Measurements from ENCODE around the gene TGFBI.
A peak's percentile ranks its signal among the peaks of the same experiment; 100 is the strongest.
"Not testable (repeated sequence)": the region's sequence is repeated elsewhere in the genome, so short reads cannot be mapped to it uniquely, and the experiment has no call there.

TGFBI gene

DNA sequence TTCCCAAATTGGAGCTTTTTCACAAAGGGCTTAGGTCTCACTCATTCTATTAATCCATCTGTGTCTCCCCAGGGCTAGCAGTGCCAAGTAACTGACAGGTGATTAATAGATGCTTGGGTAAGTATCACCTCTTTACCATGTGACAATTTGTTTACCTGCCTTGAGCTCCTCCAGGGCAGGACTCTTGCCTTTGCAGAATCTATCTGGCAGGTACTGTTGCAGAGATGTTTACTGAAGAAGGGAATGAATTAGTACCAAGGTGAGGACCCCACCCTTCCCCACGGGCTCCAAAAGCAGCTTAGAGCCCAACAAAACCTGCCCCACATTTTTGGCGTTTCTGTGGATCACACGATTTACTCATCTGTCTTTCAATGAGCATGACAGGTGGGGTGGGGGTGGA, 698 bp upstream of the TGFBI start:
- DNase-seq = no peak

DNA sequence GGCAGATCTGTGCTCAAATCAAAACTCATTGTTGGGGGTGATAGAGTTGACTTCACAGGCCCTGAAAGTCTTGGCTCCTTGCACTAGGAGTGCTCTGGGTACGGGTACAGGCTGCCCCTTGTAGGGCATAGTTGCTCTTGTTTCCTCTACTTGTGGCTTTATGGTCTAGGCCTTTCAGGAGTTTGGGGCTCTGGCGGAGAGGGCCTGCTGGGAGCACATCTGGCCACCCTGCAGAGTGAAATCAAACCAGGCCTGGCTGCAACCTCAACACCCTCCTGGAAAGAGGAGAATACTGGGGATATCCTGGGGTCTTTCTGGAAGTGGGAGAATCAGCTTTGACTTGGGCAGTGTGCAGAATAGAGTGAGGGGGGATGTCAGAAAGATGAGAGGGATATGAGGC, 1.5 kb downstream of the TGFBI start:
- DNase-seq = no peak

DNA sequence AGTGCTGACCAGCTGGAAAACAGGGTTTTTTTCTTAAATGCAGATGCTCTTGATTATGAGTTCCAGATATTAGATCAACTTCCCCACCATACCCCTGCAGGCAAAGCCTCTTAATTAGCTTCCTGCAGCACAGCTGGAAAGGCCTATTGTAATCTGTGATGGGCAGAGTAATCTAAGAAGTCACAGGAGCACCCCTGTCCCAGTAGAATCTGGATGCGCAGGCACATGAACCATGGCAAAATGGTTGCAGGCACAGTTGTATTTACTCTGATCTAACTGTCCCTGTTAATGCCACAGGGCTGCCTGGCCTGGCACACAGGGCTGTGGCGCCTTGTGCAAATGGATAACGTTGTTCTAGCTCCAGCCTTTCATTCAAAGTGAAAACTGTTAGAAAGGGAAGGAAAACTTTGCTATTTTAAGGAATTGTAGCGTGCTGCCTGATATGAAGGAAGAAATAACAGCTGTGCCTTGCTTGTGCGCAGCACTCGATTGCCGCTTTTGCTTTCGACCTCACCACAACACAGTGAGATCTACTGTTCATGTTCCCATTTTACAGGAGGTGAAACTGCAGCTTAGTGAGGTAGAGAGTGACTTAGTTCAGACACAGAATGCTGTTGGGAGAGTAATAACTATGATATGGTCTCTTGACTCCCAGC, 2.3 kb downstream of the TGFBI start:
- DNase-seq = peak; percentile 30

DNA sequence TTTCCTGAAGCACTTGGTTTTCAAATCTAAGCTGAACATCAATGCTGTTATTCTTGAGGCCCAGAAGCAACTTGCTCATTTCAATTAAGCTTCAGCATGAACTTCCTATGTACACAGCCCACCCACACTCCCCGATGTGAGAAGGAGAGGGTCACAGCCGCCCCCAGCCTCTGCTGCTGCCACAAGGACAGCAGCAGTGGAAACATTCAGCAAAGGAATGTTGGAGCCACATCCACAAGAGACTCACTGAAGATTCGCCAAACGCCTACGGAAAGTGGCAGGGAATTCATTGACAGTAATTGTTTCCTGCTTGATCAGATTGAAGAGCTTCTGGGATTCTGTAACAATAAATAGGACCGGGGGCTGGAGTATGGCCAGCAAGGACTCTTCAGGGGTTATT, 2.9 kb downstream of the TGFBI start:
- no peak for DNase-seq

- DNase-seq = no peak
Observed at GRCh38 chr5:136032564-136032963, 3.8 kb downstream of the TGFBI start.

GRCh38 chr5:136033234-136033633, 4.4 kb downstream of the TGFBI start:
- DNase-seq = no peak

DNA sequence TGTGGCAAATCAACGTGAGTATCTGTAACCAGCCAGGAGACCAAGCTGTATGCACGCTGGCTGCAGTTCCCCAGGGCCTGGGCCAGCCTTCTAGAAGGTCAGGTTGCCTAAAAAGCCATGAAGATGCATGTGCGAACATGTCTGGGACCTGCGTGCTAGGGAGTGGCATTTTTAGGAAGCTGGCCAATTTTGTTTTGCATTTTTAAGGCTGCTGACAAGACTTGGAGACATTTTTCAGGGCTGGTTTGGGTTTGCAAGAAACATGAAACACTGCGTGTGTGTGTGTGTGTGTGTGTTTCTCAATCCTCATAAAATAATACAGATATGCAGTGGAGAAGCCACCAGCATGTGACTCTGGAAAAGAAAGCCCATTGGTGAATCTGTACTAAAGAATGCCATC, 5.1 kb downstream of the TGFBI start:
- DNase-seq = no peak

- no peak for DNase-seq
Observed at GRCh38 chr5:136034492-136034891, 5.7 kb downstream of the TGFBI start.

GRCh38 chr5:136034984-136035383, 6.2 kb downstream of the TGFBI start:
- DNase-seq = no peak

GRCh38 chr5:136035837-136036236, 7.0 kb downstream of the TGFBI start:
- no peak for DNase-seq

DNA sequence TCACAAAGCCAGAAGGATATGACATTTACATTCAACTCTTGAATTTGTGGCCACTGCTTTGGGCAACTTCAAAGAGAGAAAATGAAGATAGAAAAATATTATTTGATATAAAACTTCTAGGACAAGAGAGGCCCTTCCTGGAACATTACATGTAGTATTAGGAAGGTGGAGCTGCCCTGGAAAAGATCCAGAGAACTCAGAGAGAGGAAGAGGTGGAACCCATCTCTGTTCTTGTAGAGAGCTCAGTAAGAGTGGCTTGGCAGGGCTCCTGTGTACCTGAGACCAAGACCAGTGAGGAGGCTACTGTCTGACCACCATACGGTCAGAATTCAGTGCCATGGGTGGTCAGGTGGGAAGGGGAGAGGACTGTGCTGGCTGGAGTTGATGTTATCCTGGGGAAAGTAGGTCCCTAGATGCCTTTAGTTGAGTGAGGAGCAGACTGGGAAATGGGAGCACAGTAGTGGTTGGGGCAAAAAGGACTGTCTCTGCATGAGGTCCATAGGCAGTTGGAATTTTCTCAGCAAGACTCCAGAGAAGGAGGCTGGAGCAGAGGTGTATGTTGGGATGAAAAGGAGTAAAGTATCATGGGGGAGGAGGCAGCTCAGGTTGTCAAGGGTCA, 7.6 kb downstream of the TGFBI start:
- DNase-seq = no peak

DNA sequence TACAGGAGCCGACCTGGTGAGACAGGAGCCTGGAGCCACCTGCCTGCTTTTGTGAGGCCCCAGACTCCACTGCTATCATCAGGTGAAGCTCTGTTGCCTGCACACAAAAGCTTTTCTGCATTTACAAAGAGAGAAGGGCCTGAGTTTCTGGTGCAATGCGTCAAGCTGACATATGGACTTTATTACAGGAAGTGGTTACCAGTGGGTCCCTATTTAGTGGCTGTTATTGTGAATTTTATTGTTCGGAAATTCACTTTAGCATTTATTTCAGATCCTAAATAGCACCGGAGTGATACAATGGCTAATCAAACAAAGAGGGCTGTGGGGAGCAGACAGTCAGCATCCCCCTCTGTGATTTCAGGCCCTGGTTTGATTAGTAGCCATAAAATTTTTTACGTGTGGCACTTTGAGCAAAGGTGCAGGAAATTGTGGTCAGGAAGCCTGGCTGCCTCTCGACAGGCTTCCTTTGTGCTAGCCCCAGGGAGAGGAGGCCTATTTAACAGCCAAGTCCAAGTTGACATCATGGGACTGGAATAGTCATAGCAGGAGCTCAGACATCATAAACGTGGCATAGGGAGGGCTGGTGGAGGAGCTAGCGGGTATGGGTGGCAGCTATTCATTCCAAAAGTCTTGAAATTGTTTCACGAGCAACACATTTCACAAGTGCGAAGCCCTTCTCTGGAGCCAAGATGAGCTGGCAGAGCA, 8.4 kb downstream of the TGFBI start:
- DNase-seq = peak; percentile 93

DNA sequence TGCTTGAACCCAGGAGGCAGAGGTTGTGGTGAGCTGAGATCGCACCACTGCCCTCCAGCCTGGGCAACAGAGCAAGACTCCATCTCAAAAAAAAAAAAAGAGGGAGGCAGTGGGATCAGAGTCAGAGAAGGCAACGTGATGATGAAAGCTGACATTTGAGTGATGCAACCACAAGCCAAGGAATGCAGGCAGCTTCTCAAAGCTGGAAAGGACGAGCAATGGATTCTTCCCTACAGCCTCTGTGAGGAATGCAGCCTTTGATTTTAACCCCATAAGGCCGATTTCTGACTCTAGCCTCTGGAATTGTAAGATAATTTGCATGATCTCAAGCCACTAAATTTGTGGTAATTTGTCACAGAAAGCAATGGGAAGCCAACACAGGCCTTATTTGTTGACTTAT, 9.8 kb downstream of the TGFBI start:
- DNase-seq = no peak

GRCh38 chr5:136039202-136039601, 10.4 kb downstream of the TGFBI start:
- DNase-seq = no peak

DNA sequence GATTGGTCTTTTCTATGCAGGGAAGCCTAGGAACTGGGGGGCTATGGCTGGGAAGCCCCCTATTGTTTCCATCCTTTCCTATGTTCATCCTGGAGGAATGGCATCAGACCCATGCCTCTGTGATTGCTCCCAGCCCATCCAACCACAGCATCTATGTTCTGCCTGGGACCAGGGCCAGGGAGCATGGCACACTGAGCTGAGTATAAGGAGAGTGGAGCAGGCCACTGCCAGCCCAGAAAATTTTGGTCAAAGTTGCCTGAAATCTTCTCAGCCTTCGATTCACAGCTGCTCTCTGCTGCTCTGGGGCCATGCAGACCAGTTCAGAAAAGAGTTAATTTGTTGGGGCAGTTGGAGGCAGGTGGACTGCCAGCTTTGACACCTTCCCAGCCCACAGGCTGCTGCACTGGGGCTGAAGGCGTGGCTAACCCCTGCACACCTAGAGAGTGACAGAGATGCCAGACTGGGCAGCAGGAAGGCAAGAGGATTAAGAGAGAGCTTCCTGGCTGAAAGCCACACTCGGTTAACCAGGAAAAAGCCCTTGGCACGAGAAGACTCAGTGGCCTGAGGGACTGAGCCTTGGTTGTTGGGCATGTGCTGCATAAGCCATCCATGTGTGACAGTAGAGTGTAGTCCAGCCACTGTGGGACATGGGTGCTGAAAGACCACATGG, 12.1 kb downstream of the TGFBI start:
- DNase-seq = no peak

- no peak for DNase-seq
Observed at GRCh38 chr5:136042156-136042555, 13.4 kb downstream of the TGFBI start.

- peak; percentile 20 for DNase-seq
Observed at GRCh38 chr5:136042665-136043121, 13.9 kb downstream of the TGFBI start.

DNA sequence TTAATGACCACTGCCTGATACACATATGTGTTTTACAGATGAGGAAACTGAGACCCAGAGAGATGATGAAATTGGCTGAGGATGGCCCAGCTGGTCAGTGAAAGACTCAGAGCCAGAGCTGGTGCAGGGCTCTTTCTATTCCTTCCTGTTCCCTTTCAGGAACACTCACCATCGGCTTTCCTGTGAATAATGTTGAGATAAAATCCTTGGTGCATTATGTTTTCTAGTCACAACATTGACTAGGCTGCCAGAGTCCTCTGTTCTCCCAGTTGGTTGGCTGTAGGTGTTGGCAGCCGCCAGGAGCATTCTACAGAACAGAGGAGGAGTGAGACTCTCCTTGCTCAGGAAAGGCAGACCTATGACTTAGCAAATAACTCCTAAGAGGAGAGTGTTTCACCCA, 14.8 kb downstream of the TGFBI start:
- DNase-seq = no peak

- no peak for DNase-seq
Observed at GRCh38 chr5:136043968-136044610, 15.3 kb downstream of the TGFBI start.

DNA sequence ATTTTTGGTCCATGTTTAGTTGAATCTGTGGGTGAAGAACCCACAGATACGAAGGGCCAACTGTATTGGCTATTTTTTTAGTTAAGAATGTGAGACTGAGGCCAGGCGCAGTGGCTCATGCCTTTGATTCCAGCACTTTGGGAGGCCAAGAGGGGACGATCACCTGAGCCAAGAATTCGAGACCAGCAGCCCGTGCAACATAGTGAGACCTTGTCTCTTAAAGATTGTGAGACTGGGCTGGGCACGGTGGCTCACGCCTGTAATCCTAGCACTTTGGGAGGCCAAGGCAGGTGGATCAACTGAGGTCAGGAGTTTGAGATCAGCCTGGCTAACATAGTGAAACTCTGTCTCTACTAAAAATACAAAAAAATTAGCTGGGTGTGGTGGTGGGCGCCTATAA, 16.2 kb downstream of the TGFBI start:
- not testable (repeated sequence) for DNase-seq

DNA sequence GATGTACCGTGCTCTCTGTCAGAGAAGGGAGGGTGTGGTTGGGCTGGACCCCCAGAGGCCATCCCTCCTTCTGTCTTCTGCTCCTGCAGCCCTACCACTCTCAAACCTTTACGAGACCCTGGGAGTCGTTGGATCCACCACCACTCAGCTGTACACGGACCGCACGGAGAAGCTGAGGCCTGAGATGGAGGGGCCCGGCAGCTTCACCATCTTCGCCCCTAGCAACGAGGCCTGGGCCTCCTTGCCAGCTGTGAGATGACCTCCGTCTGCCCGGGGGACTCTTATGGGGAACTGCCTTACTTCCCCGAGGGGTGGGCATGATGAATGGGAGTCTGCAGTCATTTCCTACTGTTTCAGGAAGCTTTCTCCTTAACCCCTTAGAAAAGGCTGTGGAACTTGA, 17.5 kb downstream of the TGFBI start:
- DNase-seq = no peak

DNA sequence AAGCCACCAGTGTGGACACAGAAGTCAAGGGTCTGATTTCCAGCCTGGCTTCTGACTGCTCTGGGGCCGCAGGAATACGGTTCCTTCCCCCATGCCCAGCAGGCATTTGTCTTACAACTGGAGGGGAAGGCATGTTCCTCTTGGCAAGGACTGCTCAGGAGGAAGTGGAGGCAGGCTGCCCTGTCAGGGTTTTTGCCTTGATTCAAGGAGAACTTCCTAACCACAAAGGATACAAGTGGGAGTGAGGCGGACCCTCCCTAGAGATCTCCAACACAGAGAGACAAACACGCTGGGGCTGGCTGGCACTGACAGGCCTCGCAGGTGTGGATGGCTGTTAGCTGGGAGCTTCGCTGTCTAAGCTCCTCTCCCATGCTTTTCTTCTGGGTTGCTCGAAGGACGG, 19.1 kb downstream of the TGFBI start:
- DNase-seq = no peak

- no peak for DNase-seq
Observed at GRCh38 chr5:136048966-136049365, 20.2 kb downstream of the TGFBI start.

Measured in activated CD4-positive, alpha-beta T cell treated with anti-CD3 and anti-CD28 coated beads, Interleukin-2, Interleukin-6, amounts not matched to agents 100 ng/mL and 50 ng/mL, durations not matched to agents 16 hours and 8 hours (primary cell).